LHCN-M2 (cell line): Measurements from ENCODE around the gene IL23A. TPM values are rescaled to one million over a fixed set of nuclear protein-coding genes. Genes with fewer than 3 reads are reported as not detected.
"Not testable (repeated sequence)": the region's sequence is repeated elsewhere in the genome, so short reads cannot be mapped to it uniquely, and the experiment has no call there.

Experiments
- DNase-seq: peaks from one replicate; pipeline ENCODE4 v3.0.0-alpha.2; 2012; ENCODE audit warnings: low read depth
- polyA plus RNA-seq: library from polyadenylated mRNA; unstranded; fragments of >200 nt; gene quantifications from one replicate; pipeline ENCODE4 v1.2.1, GENCODE V29; 2012; ENCODE audit warnings: missing spikeins
- total RNA-seq: library from RNA; depleted of rRNA; stranded (reverse); fragments of >200 nt; gene quantifications from 2 replicates; pipeline ENCODE4 v1.2.3, GENCODE V29; 2014; rRNA removed

IL23A gene
- 0.29 TPM in 1 of 2 replicates, not detected in the other for total RNA-seq
- polyA plus RNA-seq, result 0.40 TPM

GRCh38 chr12:56338308-56339157 is at the start of gene IL23A:
TSS of gene IL23A (plus strand) at chr12:56338884. CDS start at chr12:56339045, 161 bp downstream.
- no peak for DNase-seq

- DNase-seq, result no peak
Observed at GRCh38 chr12:56293795-56294194, 44.9 kb upstream of the IL23A start.

GRCh38 chr12:56296295-56296694 is 42.4 kb upstream of the IL23A start:
- DNase-seq, result peak; percentile 10

- DNase-seq, result peak; percentile 11
Observed at GRCh38 chr12:56297400-56297799, 41.3 kb upstream of the IL23A start.

GRCh38 chr12:56298828-56299227 is 39.9 kb upstream of the IL23A start:
- DNase-seq, result no peak

GRCh38 chr12:56299308-56299852 is 39.3 kb upstream of the IL23A start:
- DNase-seq, result no peak

GRCh38 chr12:56299853-56300643 is 38.6 kb upstream of the IL23A start, which contains the start of gene CS:
TSS of gene CS (minus strand) at chr12:56300330. CDS start at chr12:56300201, 129 bp downstream.
- DNase-seq, result peak; percentile 97

GRCh38 chr12:56300644-56301464 is 37.8 kb upstream of the IL23A start:
- no peak for DNase-seq

GRCh38 chr12:56304276-56304675 is 34.4 kb upstream of the IL23A start:
- no peak for DNase-seq

GRCh38 chr12:56304872-56305590 is 33.7 kb upstream of the IL23A start:
- no peak for DNase-seq

GRCh38 chr12:56307221-56307965 is 31.3 kb upstream of the IL23A start:
- no peak for DNase-seq

- no peak for DNase-seq
Observed at GRCh38 chr12:56308714-56309113, 30.0 kb upstream of the IL23A start.

GRCh38 chr12:56311003-56311402 is 27.7 kb upstream of the IL23A start:
- no peak for DNase-seq

GRCh38 chr12:56315249-56315621 is 23.4 kb upstream of the IL23A start:
- DNase-seq, result no peak

GRCh38 chr12:56315622-56316473 is 22.8 kb upstream of the IL23A start, which contains the start of gene CNPY2:
TSS of gene CNPY2 (minus strand) at chr12:56315988. CDS start at chr12:56315217, 771 bp downstream.
- peak; percentile 97 for DNase-seq

GRCh38 chr12:56317675-56318074 is 21.0 kb upstream of the IL23A start:
- DNase-seq, result no peak

- DNase-seq, result no peak
Observed at GRCh38 chr12:56321027-56321426, 17.7 kb upstream of the IL23A start.

- not testable (repeated sequence) for DNase-seq
Observed at GRCh38 chr12:56321610-56322009, 17.1 kb upstream of the IL23A start.

GRCh38 chr12:56324206-56324605 is 14.5 kb upstream of the IL23A start:
- no peak for DNase-seq
